ENCODE data around the gene COL15A1.

GRCh38 chr9:99051851-99052250 lies 108.1 kb downstream of the COL15A1 start:
- TF ChIP-seq CTCF (conservative IDR thresholded peaks at IDR 0.05; ENCODE audit: low read length) (no peak), EZH2phosphoT487 (IDR thresholded peaks at IDR 0.05; ENCODE audit: borderline replicate concordance) (no peak)
